ENCODE data around the gene KLC3. TPM values are rescaled to one million over a fixed set of nuclear protein-coding genes. Genes with fewer than 3 reads are reported as not detected.

The KLC3 gene
- total RNA-seq, 2 donors from 2014 or later, result 0.37 TPM; not detected in 1

- intact Hi-C loops (cut with DNase I), result no loop called here
- no peak for DNase-seq (ENCODE audit: low spot score)
Observed at GRCh38 chr19:45344621-45345505, 4.3 kb downstream of the KLC3 start.

- intact Hi-C loops (cut with DNase I), result no loop called here
- DNase-seq (ENCODE audit: low spot score), result no peak
Observed at GRCh38 chr19:45345506-45345860, 4.9 kb downstream of the KLC3 start.

- intact Hi-C loops (cut with DNase I), result no loop called here
- no peak for DNase-seq (ENCODE audit: low spot score)
Observed at GRCh38 chr19:45346449-45346848, 5.9 kb downstream of the KLC3 start.

- DNase-seq (ENCODE audit: low spot score), result no peak
- intact Hi-C loops (cut with DNase I), result no loop called here
Observed at GRCh38 chr19:45347570-45348366, 7.2 kb downstream of the KLC3 start.

- no peak for DNase-seq (ENCODE audit: low spot score)
- intact Hi-C loops (cut with DNase I), result no loop called here
Observed at GRCh38 chr19:45348367-45349125, 8.0 kb downstream of the KLC3 start.

GRCh38 chr19:45349126-45349415 lies 8.5 kb downstream of the KLC3 start:
- intact Hi-C loops (cut with DNase I), result no loop called here

GRCh38 chr19:45349430-45349941 lies 8.9 kb downstream of the KLC3 start:
- intact Hi-C loops (cut with DNase I), result no loop called here
- no peak for DNase-seq (ENCODE audit: low spot score)

More at GRCh38 chr19:45349126-45349415, 8.5 kb downstream of the KLC3 start:
- DNase-seq (ENCODE audit: low spot score), result no peak

GRCh38 chr19:45350477-45351058 lies 10.0 kb downstream of the KLC3 start:
- no peak for DNase-seq (ENCODE audit: low spot score)
- intact Hi-C loops (cut with DNase I), result no loop called here

- no peak for DNase-seq (ENCODE audit: low spot score)
- intact Hi-C loops (cut with DNase I), result no loop called here
Observed at GRCh38 chr19:45351401-45351952, 10.9 kb downstream of the KLC3 start.

GRCh38 chr19:45352062-45352461 lies 11.5 kb downstream of the KLC3 start:
- intact Hi-C loops (cut with DNase I), result no loop called here
- no peak for DNase-seq (ENCODE audit: low spot score)

- intact Hi-C loops (cut with DNase I), result no loop called here
- no peak for DNase-seq (ENCODE audit: low spot score)
Observed at GRCh38 chr19:45352471-45352870, 11.9 kb downstream of the KLC3 start.

GRCh38 chr19:45352914-45353796 lies 12.6 kb downstream of the KLC3 start:
- intact Hi-C loops (cut with DNase I), result no loop called here
- DNase-seq (ENCODE audit: low spot score), result no peak

GRCh38 chr19:45354241-45354842 lies 13.8 kb downstream of the KLC3 start:
- DNase-seq (ENCODE audit: low spot score), result no peak
- intact Hi-C loops (cut with DNase I), result no loop called here

- DNase-seq (ENCODE audit: low spot score), result no peak
- intact Hi-C loops (cut with DNase I), result no loop called here
Observed at GRCh38 chr19:45355402-45355801, 14.9 kb downstream of the KLC3 start.

GRCh38 chr19:45355910-45356309 lies 15.4 kb downstream of the KLC3 start:
- DNase-seq (ENCODE audit: low spot score), result no peak
- intact Hi-C loops (cut with DNase I), result no loop called here

- DNase-seq (ENCODE audit: low spot score), result no peak
- intact Hi-C loops (cut with DNase I), result no loop called here
Observed at GRCh38 chr19:45356760-45357444, 16.4 kb downstream of the KLC3 start.

- intact Hi-C loops (cut with DNase I), result no loop called here
- DNase-seq (ENCODE audit: low spot score), result no peak
Observed at GRCh38 chr19:45357445-45357783, 16.9 kb downstream of the KLC3 start.
